Fibroblast of mammary gland (primary cell): Measurements from ENCODE around the gene LMAN1L.

Source experiments
- DNase-seq: peaks from one replicate; pipeline ENCODE4 v3.0.0-alpha.2; 2010; ENCODE audit warnings: low read depth
- H3K4me3 ChIP-seq: 2 replicates; pipeline ENCODE4 v1.5.1; 2011; ENCODE audit warnings: low read depth, mild to moderate bottlenecking, low read length, moderate library complexity; ENCODE audit not compliant: control insufficient read depth
- CTCF ChIP-seq: conservative IDR thresholded peaks from 2 replicates; pipeline ENCODE4 v1.5.1; 2011; ENCODE audit warnings: low read depth, low read length, inconsistent platforms; ENCODE audit not compliant: control insufficient read depth, insufficient read depth

LMAN1L gene

GRCh38 chr15:74816624-74817369 lies 4.2 kb downstream of the LMAN1L start:
- TF ChIP-seq CTCF, result no peak
- H3K4me3 ChIP-seq, result no peak overlapping the region
- no peak for DNase-seq

- TF ChIP-seq CTCF, result no peak
- DNase-seq, result no peak
- no peak overlapping the region for H3K4me3 ChIP-seq
Measured at GRCh38 chr15:74817370-74817737, 4.7 kb downstream of the LMAN1L start.

- TF ChIP-seq CTCF, result no peak
- no peak for DNase-seq
- no peak overlapping the region for H3K4me3 ChIP-seq
Measured at GRCh38 chr15:74820056-74820455, 7.4 kb downstream of the LMAN1L start.

GRCh38 chr15:74821091-74821789 lies 8.6 kb downstream of the LMAN1L start:
- DNase-seq, result no peak
- TF ChIP-seq CTCF, result no peak
- H3K4me3 ChIP-seq, result no peak overlapping the region

GRCh38 chr15:74821790-74822158 lies 9.1 kb downstream of the LMAN1L start:
- no peak overlapping the region for H3K4me3 ChIP-seq
- no peak for TF ChIP-seq CTCF
- DNase-seq, result no peak

GRCh38 chr15:74822233-74822632 lies 9.6 kb downstream of the LMAN1L start:
- no peak for TF ChIP-seq CTCF
- no peak overlapping the region for H3K4me3 ChIP-seq
- DNase-seq, result no peak
